ENCODE results near the gene LHFPL2. TPM values are rescaled to one million over a fixed set of nuclear protein-coding genes. Genes with fewer than 3 reads are reported as not detected.
A peak's percentile ranks its signal among the peaks of the same experiment; 100 is the strongest.

LHFPL2 gene
- total RNA-seq, 2 donors from 2014 or later = 13.7 to 40.4 TPM

- Histone ChIP-seq H3K27me3 (replicated peaks; ENCODE audit: insufficient read depth) (no peaks in the 10 kb centered on the region), H3K4me3 (no peak overlapping the region), H3K36me3 (no peaks in the 10 kb centered on the region), H3K9me3 (no peaks in the 10 kb centered on the region), H3K4me1 (replicated peaks) (no peaks in the 10 kb centered on the region), H3K27ac (peak overlapping the region; percentile 21 to 52)
- no peak for TF ChIP-seq CTCF (IDR thresholded peaks at IDR 0.05)
- TF ChIP-seq POLR2AphosphoS5 (IDR thresholded peaks at IDR 0.05) = peak; percentile 78
- no peak for TF ChIP-seq POLR2A (IDR thresholded peaks at IDR 0.05)
- intact Hi-C loops (cut with DNase I) = loop anchor here (5.0 kb wide), 1 partner anchor 32 kb away; no protein-coding TSS in a partner anchor
- peak; percentile 30 for DNase-seq (ENCODE audit: low spot score)
- WGBS = 20% methylated on average over 7 of the region's 7 CpGs
Observed at GRCh38 chr5:78594610-78595457, 53.7 kb downstream of the LHFPL2 start.

- intact Hi-C loops (cut with DNase I) = loop anchor here (5.0 kb wide), 1 partner anchor 33 kb away; no protein-coding TSS in a partner anchor
- H3K4me1 ChIP-seq (replicated peaks) = no peaks in the 10 kb centered on the region
- H3K4me3 ChIP-seq = no peak overlapping the region
- no peaks in the 10 kb centered on the region for H3K36me3 ChIP-seq
- no peak for DNase-seq (ENCODE audit: low spot score)
- TF ChIP-seq POLR2AphosphoS5 (IDR thresholded peaks at IDR 0.05) (no peak), CTCF (IDR thresholded peaks at IDR 0.05) (no peak), POLR2A (IDR thresholded peaks at IDR 0.05) (no peak)
- 47% methylated on average over 3 of the region's 3 CpGs for WGBS
- H3K27ac ChIP-seq = peak overlapping the region; percentile 21 to 52
- H3K9me3 ChIP-seq = no peaks in the 10 kb centered on the region
- H3K27me3 ChIP-seq (replicated peaks; ENCODE audit: insufficient read depth) = no peaks in the 10 kb centered on the region
Observed at GRCh38 chr5:78594021-78594420, 54.6 kb downstream of the LHFPL2 start.

- Histone ChIP-seq H3K4me1 (replicated peaks) (no peaks in the 10 kb centered on the region), H3K9me3 (no peaks in the 10 kb centered on the region), H3K27ac (peak overlapping the region in 1 of 2 donors; percentile 52), H3K36me3 (no peaks in the 10 kb centered on the region), H3K4me3 (no peak overlapping the region), H3K27me3 (replicated peaks; ENCODE audit: insufficient read depth) (no peaks in the 10 kb centered on the region)
- intact Hi-C loops (cut with DNase I) = loop anchor here (5.0 kb wide), 1 partner anchor 34 kb away; no protein-coding TSS in a partner anchor
- DNase-seq (ENCODE audit: low spot score) = no peak
- TF ChIP-seq POLR2AphosphoS5 (IDR thresholded peaks at IDR 0.05) (no peak), CTCF (IDR thresholded peaks at IDR 0.05) (no peak), POLR2A (IDR thresholded peaks at IDR 0.05) (no peak)
- WGBS = 86% methylated on average over 2 of the region's 2 CpGs
Observed at GRCh38 chr5:78593465-78593864, 55.1 kb downstream of the LHFPL2 start.

- 84% methylated on average over 7 of the region's 7 CpGs for WGBS
- Histone ChIP-seq H3K27ac (no peak overlapping the region), H3K27me3 (replicated peaks; ENCODE audit: insufficient read depth) (no peaks in the 10 kb centered on the region), H3K36me3 (no peaks in the 10 kb centered on the region), H3K9me3 (no peaks in the 10 kb centered on the region), H3K4me3 (no peak overlapping the region), H3K4me1 (replicated peaks) (no peaks in the 10 kb centered on the region)
- intact Hi-C loops (cut with DNase I) = loop anchor here (5.0 kb wide), 1 partner anchor 34 kb away; no protein-coding TSS in a partner anchor
- no peak for DNase-seq (ENCODE audit: low spot score)
- no peak for TF ChIP-seq CTCF (IDR thresholded peaks at IDR 0.05)
- TF ChIP-seq POLR2A (IDR thresholded peaks at IDR 0.05) = no peak
- TF ChIP-seq POLR2AphosphoS5 (IDR thresholded peaks at IDR 0.05) = no peak
Observed at GRCh38 chr5:78592735-78593386, 55.7 kb downstream of the LHFPL2 start.

All from prostate gland (tissue), 2 donors.